GM19328 (cell line): ENCODE results near the gene MBOAT2.
"Not testable (repeated sequence)": the region's sequence is repeated elsewhere in the genome, so short reads cannot be mapped to it uniquely, and the experiment has no call there.

Experiments
- ATAC-seq: cut with Tn5 transposase; IDR thresholded peaks from one replicate; pipeline ENCODE4 v1.9.1; 2021; ENCODE audit warnings: mild to moderate bottlenecking, moderate library complexity; ENCODE audit not compliant: unreplicated experiment

MBOAT2 gene

GRCh38 chr2:8993902-8994278, 9.6 kb downstream of the MBOAT2 start:
- ATAC-seq, result no peak

- no peak for ATAC-seq
Observed at GRCh38 chr2:8993196-8993901, 10.1 kb downstream of the MBOAT2 start.

- no peak for ATAC-seq
Observed at GRCh38 chr2:8992643-8993042, 10.8 kb downstream of the MBOAT2 start.

- no peak for ATAC-seq
Observed at GRCh38 chr2:8989536-8990079, 13.9 kb downstream of the MBOAT2 start.

GRCh38 chr2:8987410-8987809, 16.1 kb downstream of the MBOAT2 start:
- ATAC-seq, result no peak

GRCh38 chr2:8986327-8986976, 17.0 kb downstream of the MBOAT2 start:
- ATAC-seq, result no peak

- no peak for ATAC-seq
Observed at GRCh38 chr2:8985561-8986326, 17.7 kb downstream of the MBOAT2 start.

- no peak for ATAC-seq
Observed at GRCh38 chr2:8984855-8985254, 18.6 kb downstream of the MBOAT2 start.

- ATAC-seq, result no peak
Observed at GRCh38 chr2:8984157-8984556, 19.3 kb downstream of the MBOAT2 start.

GRCh38 chr2:8983571-8983970, 19.9 kb downstream of the MBOAT2 start:
- ATAC-seq, result no peak

GRCh38 chr2:8981876-8982275, 21.6 kb downstream of the MBOAT2 start:
- no peak for ATAC-seq

- ATAC-seq, result no peak
Observed at GRCh38 chr2:8980096-8980495, 23.4 kb downstream of the MBOAT2 start.

GRCh38 chr2:8977758-8978157, 25.7 kb downstream of the MBOAT2 start:
- ATAC-seq, result no peak

- ATAC-seq, result no peak
Observed at GRCh38 chr2:8976442-8977259, 26.8 kb downstream of the MBOAT2 start.

GRCh38 chr2:8974016-8974415, 29.5 kb downstream of the MBOAT2 start:
- ATAC-seq, result no peak

GRCh38 chr2:8973017-8973416, 30.5 kb downstream of the MBOAT2 start:
- ATAC-seq, result not testable (repeated sequence)

- not testable (repeated sequence) for ATAC-seq
Observed at GRCh38 chr2:8972535-8972934, 30.9 kb downstream of the MBOAT2 start.

GRCh38 chr2:8969348-8969747, 34.1 kb downstream of the MBOAT2 start:
- ATAC-seq, result not testable (repeated sequence)

- no peak for ATAC-seq
Observed at GRCh38 chr2:8966123-8966908, 37.2 kb downstream of the MBOAT2 start.
